Brain microvascular endothelial cell (primary cell): Measurements from ENCODE around the gene IFI27.

Experiments
- DNase-seq: peaks from one replicate; pipeline ENCODE4 v3.0.0-alpha.2; 2020
- H3K27ac ChIP-seq: fragments of 250-450 bp; sonication (Bioruptor Pico); 2 replicates; pipeline ENCODE4 v1.5.1; 2020; ENCODE audit warnings: mild to moderate bottlenecking, moderate library complexity
- H3K27me3 ChIP-seq: fragments of 250-450 bp; sonication (Bioruptor Pico); replicated peaks from 2 replicates; pipeline ENCODE4 v1.5.1; 2020; ENCODE audit warnings: mild to moderate bottlenecking
- H3K36me3 ChIP-seq: fragments of 250-450 bp; sonication (Bioruptor Pico); replicated peaks from 2 replicates; pipeline ENCODE4 v1.5.1; 2020; ENCODE audit warnings: mild to moderate bottlenecking
- H3K4me3 ChIP-seq: 2 replicates; pipeline ENCODE4 v1.5.1; 2011; ENCODE audit warnings: low read depth, mild to moderate bottlenecking, control low read depth, low read length, moderate library complexity
- in situ Hi-C: cut with HindIII; loops from 2 replicates; pipeline ENCODE4 v1.10.0; 2017; ENCODE audit warnings: low sequenced_read_pairs, low pct_ligation_motif_present
- TF ChIP-seq, protein P1 (sequence below): IDR thresholded peaks from 2 replicates; pipeline ENCODE4 v1.5.1; 2011; ENCODE audit warnings: low read depth, mild to moderate bottlenecking, moderate library complexity, low read length, control low read depth, inconsistent platforms; ENCODE audit errors: missing control alignments

The IFI27 gene

DNA sequence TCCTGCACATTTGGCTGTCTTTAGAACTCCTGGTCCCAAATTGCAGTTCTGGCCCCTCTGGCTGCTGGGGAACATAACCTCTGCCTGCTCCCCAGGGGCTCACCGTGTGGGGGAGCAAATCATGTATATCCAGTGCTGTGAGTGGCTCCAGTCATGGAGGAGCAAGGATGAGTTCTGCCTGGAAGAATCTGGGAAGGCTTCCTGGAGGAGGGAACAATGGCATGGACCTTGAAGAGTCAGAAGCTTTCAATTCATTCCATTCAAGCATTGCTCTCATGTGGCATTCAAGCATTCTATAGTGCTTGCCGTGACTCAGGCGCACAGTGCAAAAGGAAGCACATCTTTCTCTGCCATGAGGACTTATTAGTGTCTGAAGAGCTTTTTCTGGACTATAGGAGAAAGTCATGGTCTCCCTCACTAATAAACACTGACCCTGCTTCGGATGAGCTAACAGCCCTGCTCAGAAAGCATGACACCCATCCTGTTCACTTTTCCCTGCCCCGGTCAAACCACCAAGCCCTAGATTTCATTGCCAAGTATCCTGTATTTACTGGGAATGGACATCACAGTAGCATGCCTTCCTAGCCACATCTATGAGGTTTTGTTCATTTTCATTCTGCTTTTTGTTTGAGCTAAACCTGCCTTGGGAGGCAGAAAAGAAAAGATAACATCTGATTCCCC, 3.5 kb downstream of the IFI27 start:
- Histone ChIP-seq H3K4me3 (no peak overlapping the region), H3K27me3 (peaks cover 2% of the 10 kb centered on the region), H3K27ac (no peak overlapping the region), H3K36me3 (no peaks in the 10 kb centered on the region)
- TF ChIP-seq, protein P1, sequence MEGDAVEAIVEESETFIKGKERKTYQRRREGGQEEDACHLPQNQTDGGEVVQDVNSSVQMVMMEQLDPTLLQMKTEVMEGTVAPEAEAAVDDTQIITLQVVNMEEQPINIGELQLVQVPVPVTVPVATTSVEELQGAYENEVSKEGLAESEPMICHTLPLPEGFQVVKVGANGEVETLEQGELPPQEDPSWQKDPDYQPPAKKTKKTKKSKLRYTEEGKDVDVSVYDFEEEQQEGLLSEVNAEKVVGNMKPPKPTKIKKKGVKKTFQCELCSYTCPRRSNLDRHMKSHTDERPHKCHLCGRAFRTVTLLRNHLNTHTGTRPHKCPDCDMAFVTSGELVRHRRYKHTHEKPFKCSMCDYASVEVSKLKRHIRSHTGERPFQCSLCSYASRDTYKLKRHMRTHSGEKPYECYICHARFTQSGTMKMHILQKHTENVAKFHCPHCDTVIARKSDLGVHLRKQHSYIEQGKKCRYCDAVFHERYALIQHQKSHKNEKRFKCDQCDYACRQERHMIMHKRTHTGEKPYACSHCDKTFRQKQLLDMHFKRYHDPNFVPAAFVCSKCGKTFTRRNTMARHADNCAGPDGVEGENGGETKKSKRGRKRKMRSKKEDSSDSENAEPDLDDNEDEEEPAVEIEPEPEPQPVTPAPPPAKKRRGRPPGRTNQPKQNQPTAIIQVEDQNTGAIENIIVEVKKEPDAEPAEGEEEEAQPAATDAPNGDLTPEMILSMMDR, result no peak
- no peak for DNase-seq
- in situ Hi-C loops, result no loop called here

DNA sequence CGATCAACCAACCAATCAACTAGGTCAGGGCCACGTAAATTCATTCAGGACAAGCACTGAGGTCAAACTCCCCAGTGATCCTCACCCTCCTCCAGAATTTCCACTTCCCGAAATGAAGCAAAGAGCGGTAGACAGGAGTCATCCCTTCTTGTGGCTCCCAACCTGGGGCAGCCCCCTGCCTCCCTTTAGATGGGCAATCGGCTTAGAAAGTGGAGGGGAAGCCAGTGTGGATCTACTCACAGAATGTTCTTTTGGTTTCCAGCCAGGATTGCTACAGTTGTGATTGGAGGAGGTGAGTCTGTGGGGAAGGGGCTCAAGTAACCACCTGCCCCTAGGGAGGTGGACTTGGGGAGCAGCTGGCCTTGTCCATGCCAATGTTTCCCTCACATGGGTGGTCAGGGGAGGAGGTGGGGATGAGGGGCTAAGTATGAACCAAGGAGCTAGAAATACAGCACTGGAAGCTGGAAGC, 4.1 kb downstream of the IFI27 start:
- Histone ChIP-seq H3K27ac (no peak overlapping the region), H3K27me3 (peaks cover 2% of the 10 kb centered on the region), H3K4me3 (no peak overlapping the region), H3K36me3 (no peaks in the 10 kb centered on the region)
- TF ChIP-seq, protein P1, result no peak
- DNase-seq, result no peak
- in situ Hi-C loops, result no loop called here

DNA sequence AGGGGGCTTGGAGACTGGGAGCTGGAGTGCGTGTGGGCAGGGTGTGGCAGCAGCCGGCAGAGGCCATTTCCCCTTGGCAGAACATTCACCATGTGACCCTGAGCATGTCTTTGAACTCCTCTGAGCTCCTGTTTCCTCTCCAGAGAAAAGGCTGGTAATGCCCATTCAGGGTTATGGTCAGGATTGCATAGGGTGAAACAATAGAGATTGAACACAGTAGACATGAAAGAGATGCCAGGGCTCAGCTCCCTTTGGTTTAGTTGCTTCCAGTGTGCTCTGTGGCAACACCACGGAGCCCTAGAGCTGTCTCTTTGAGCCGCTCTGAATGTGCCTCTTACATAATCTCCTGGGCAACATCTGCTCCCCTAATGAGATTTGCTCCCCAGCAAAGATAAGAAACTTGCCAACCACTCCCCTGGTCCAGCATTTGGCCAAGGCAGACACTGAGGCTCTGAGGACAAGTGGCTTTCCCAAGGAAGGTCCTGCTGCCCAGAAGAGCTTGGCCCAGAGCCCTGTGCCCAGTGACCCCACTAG, 4.6 kb downstream of the IFI27 start:
- Histone ChIP-seq H3K36me3 (no peaks in the 10 kb centered on the region), H3K4me3 (no peak overlapping the region), H3K27ac (no peak overlapping the region), H3K27me3 (peaks cover 2% of the 10 kb centered on the region)
- in situ Hi-C loops, result no loop called here
- no peak for DNase-seq
- TF ChIP-seq, protein P1, result no peak

DNA sequence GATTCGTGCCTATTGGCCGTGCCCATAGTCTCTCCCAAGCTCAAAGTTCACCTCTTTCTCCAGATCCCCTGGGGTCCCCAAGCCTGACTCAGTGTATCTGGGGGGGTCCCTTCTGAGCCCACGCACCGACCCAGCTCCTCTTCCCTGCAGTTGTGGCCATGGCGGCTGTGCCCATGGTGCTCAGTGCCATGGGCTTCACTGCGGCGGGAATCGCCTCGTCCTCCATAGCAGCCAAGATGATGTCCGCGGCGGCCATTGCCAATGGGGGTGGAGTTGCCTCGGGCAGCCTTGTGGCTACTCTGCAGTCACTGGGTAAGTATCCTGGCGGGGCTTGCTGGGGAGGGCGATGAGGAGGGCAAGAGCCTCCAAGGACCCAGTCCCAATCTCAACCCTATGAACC, 5.1 kb downstream of the IFI27 start:
- no peak overlapping the region for H3K27ac ChIP-seq
- TF ChIP-seq, protein P1, result no peak
- H3K36me3 ChIP-seq, result no peaks in the 10 kb centered on the region
- DNase-seq, result no peak
- no peak overlapping the region for H3K4me3 ChIP-seq
- in situ Hi-C loops, result no loop called here
- H3K27me3 ChIP-seq, result peaks cover 2% of the 10 kb centered on the region

DNA sequence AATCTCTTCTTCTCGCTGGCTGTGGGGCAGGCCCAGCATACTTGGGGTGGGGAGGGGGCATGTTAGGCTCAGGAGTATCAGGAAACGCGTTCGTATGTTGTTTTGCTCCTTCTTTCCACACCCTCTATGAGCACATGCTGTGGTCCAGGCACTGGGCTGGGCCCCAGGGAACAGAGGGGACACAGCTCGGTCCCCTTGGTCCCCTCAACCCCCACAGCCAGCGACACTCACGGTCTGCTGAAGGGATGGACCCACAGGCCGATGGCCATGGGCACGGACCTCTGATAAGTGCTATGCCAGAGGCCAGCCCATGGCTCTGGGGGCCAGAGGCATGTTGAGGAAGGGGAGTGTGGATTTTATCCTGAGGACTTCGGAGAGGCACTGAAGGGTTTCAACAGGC, 6.2 kb downstream of the IFI27 start:
- in situ Hi-C loops, result no loop called here
- no peaks in the 10 kb centered on the region for H3K36me3 ChIP-seq
- DNase-seq, result no peak
- no peak overlapping the region for H3K27ac ChIP-seq
- TF ChIP-seq, protein P1, result no peak
- H3K4me3 ChIP-seq, result no peak overlapping the region
- H3K27me3 ChIP-seq, result peaks cover 2% of the 10 kb centered on the region
